Measurements from ENCODE around the gene ABI3BP. TPM values are rescaled to one million over a fixed set of nuclear protein-coding genes. Genes with fewer than 3 reads are reported as not detected.

ABI3BP gene
- total RNA-seq, 1 experiment from 2014 or later: 0.28 TPM

DNA sequence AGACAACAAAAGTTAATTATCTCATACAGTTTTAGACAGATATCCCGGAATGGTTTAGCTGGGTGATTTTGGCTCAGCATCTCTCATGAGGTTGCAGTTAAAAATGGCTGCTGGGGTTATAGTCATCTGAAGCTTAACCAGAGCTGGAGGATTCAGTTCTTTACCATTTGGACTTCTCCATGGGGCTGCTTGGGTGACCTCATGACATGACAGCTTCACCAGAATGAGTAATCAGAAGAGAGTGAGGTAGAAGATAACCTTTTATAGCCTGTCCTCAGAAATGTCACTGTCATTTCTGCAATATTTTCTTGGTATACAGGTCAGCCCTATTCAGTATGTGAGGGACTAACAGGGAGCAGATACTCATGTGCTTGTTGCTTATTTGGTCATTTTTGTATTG lies 253.0 kb downstream of the ABI3BP start:
- TF ChIP-seq, protein P1, sequence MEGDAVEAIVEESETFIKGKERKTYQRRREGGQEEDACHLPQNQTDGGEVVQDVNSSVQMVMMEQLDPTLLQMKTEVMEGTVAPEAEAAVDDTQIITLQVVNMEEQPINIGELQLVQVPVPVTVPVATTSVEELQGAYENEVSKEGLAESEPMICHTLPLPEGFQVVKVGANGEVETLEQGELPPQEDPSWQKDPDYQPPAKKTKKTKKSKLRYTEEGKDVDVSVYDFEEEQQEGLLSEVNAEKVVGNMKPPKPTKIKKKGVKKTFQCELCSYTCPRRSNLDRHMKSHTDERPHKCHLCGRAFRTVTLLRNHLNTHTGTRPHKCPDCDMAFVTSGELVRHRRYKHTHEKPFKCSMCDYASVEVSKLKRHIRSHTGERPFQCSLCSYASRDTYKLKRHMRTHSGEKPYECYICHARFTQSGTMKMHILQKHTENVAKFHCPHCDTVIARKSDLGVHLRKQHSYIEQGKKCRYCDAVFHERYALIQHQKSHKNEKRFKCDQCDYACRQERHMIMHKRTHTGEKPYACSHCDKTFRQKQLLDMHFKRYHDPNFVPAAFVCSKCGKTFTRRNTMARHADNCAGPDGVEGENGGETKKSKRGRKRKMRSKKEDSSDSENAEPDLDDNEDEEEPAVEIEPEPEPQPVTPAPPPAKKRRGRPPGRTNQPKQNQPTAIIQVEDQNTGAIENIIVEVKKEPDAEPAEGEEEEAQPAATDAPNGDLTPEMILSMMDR (conservative IDR thresholded peaks at IDR 0.05): no peak
- Histone ChIP-seq H3K23me2 (ENCODE audit: insufficient read length, low read depth, low read length, poor library complexity, severe bottlenecking) (no peaks in the 10 kb centered on the region), H4K91ac (ENCODE audit: insufficient read length, low read depth, low read length) (no peak overlapping the region), H3K18ac (ENCODE audit: insufficient read length, low read depth, low read length) (no peak overlapping the region), H4K20me1 (ENCODE audit: control insufficient read depth, insufficient read depth, insufficient read length) (no peaks in the 10 kb centered on the region), H3K4ac (ENCODE audit: low read depth, low read length) (no peak overlapping the region), H2BK120ac (ENCODE audit: low read depth, low read length, poor library complexity, severe bottlenecking) (no peak overlapping the region), H3K27me3 (ENCODE audit: insufficient read depth, low read length) (no peaks in the 10 kb centered on the region), H2AK5ac (ENCODE audit: insufficient read length, low read length) (no peak overlapping the region), H3T11ph (ENCODE audit: low read length) (no peak overlapping the region), H3K4me2 (ENCODE audit: insufficient read depth, insufficient read length, low read length) (no peak overlapping the region), H2BK15ac (ENCODE audit: low read depth, low read length) (no peak overlapping the region), H2BK5ac (ENCODE audit: insufficient read length, low read length) (no peak overlapping the region), H3K23ac (ENCODE audit: insufficient read length, low read depth, low read length) (no peak overlapping the region), H3K4me1 (ENCODE audit: insufficient read depth, low read length) (no peaks in the 10 kb centered on the region), H4K5ac (ENCODE audit: insufficient read length, low read depth, low read length) (no peak overlapping the region), H3K9me3 (ENCODE audit: control insufficient read depth, low read depth, low read length) (no peaks in the 10 kb centered on the region), H3K56ac (ENCODE audit: insufficient read length, low read depth, low read length) (no peak overlapping the region), H3K14ac (ENCODE audit: insufficient read depth, low read length) (no peak overlapping the region), H4K8ac (replicated peaks; ENCODE audit: insufficient read length, low read depth, low read length) (no peak overlapping the region), H2AFZ (ENCODE audit: low read length) (no peak overlapping the region), H3K79me2 (ENCODE audit: insufficient read depth, low read length) (no peaks in the 10 kb centered on the region), H3K27ac (ENCODE audit: insufficient read length, low read depth, low read length) (no peak overlapping the region), H3K9ac (ENCODE audit: extremely low read depth, insufficient read length, low read length) (no peak overlapping the region), H2BK12ac (ENCODE audit: insufficient read length, low read depth, low read length) (no peak overlapping the region), H2BK20ac (ENCODE audit: low read depth, low read length, poor library complexity, severe bottlenecking) (no peak overlapping the region), H3K79me1 (ENCODE audit: insufficient read depth, low read depth, low read length, poor library complexity, severe bottlenecking) (no peaks in the 10 kb centered on the region)
- H3K27ac Mint-ChIP-seq: no peak overlapping the region
- no peak overlapping the region for H3K4me3 Mint-ChIP-seq
- H3K4me1 Mint-ChIP-seq: peaks cover 25 to 33% of the 10 kb centered on the region in 2 experiments
- WGBS (ENCODE audit: extremely low coverage, insufficient read length, low lambda C conversion rate): no CpG with 5 or more reads among the region's 1 CpG
- no peaks in the 10 kb centered on the region for H3K9me3 Mint-ChIP-seq
- DNase-seq: no peak
- no peaks in the 10 kb centered on the region for H3K27me3 Mint-ChIP-seq (ENCODE audit: low read depth)
- H3K36me3 Mint-ChIP-seq (ENCODE audit: insufficient read depth in 1 of 3, low read depth in 3 of 3): peaks cover 14 to 51% (median 38%) of the 10 kb centered on the region in 3 experiments; a peak in 6 of 7 replicates

Measured in H9 (cell line).